HepG2 (cell line): ENCODE data around the gene JMJD1C. TPM values are rescaled to one million over a fixed set of nuclear protein-coding genes. Genes with fewer than 3 reads are reported as not detected.

Source experiments
- ATAC-seq: fragments of 200-7000 bp; cut with Tn5 transposase; 3 replicates; pipeline ENCODE4 v1.9.1; 2020; ENCODE audit warnings: mild to moderate bottlenecking, moderate library complexity
- BruUV-seq: library from RNA; stranded (reverse); fragments of 400-500 nt; replicated peaks from 2 replicates; lab custom pipeline; 2021; lab: Mats Ljungman, UMichigan
- CTCF ChIA-PET: fragments of 300-600 bp; formaldehyde crosslinking; extraction: SDS; loops from one replicate; lab custom pipeline; 2021; ENCODE audit warnings: low total read pairs, inconsistent platforms, low intra/inter-chr PET ratio; lab: Yijun Ruan, JAX
- POLR2A ChIA-PET: fragments of 350-600 bp; sonication (Branson Sonifier 250); formaldehyde crosslinking; loops from one replicate; lab custom pipeline; 2020; ENCODE audit warnings: antibody characterized with exemption, inconsistent platforms; lab: Yijun Ruan, JAX
- DNase-seq: peaks from one replicate; pipeline ENCODE4 v3.0.0-alpha.2; 2015; ENCODE audit warnings: low spot score
- FAIRE-seq: peaks from 3 replicates; lab custom pipeline; 2011; peaks lifted over from hg19 to GRCh38; lab: Jason Lieb, UNC
- H2AFZ ChIP-seq: one replicate; pipeline ENCODE4 v1.6.1; 2011; ENCODE audit warnings: low read length, inconsistent platforms
- H3K27ac ChIP-seq: fragments of 300-600 bp; 3 replicates; pipeline ENCODE4 v1.8.0; 2011; ENCODE audit warnings: mixed run types, mild to moderate bottlenecking, mixed read lengths, low read length, inconsistent platforms; ENCODE audit not compliant: insufficient read depth; ENCODE audit errors: extremely low read length
- H3K27me3 ChIP-seq, 2 experiments: fragments of 200-600 bp in 1 of 2; 2 replicates in 1 of 2; 3 replicates in 1 of 2; pipeline versions ENCODE4 v1.6.0 to v1.8.0; 2011; ENCODE audit warnings: low read length in 2 of 2, mild to moderate bottlenecking in 2 of 2, moderate library complexity in 2 of 2, inconsistent platforms in 1 of 2; ENCODE audit not compliant: insufficient read depth in 2 of 2, control insufficient read depth in 1 of 2
- H3K36me3 ChIP-seq, 2 experiments: fragments of 200-600 bp in 1 of 2; replicated peaks in 1 of 2; 2 replicates in 1 of 2; 3 replicates in 1 of 2; pipeline versions ENCODE4 v1.5.1 to v1.8.0; 2011; ENCODE audit warnings: low read length in 2 of 2, inconsistent platforms in 1 of 2; ENCODE audit not compliant: insufficient read depth in 2 of 2, control insufficient read depth in 1 of 2
- H3K4me1 ChIP-seq: 2 replicates; pipeline ENCODE4 v1.5.1; 2012; ENCODE audit warnings: low read length, inconsistent platforms; ENCODE audit not compliant: insufficient read depth
- H3K4me2 ChIP-seq: 2 replicates; pipeline ENCODE4 v1.6.0; 2011; ENCODE audit warnings: low read depth, low read length, inconsistent platforms
- H3K4me3 ChIP-seq, 3 experiments: fragments of 200-600 bp in 1 of 3; sonication (generic), shearing (Covaris generic) in 1 of 3; replicated peaks in 1 of 3; 2 replicates each; pipeline ENCODE4 v1.5.1; 2011 to 2016; ENCODE audit warnings: low read length in 3 of 3, inconsistent platforms in 2 of 3, low read depth in 2 of 3, mild to moderate bottlenecking in 2 of 3, control low read depth in 1 of 3, mixed read lengths in 1 of 3; ENCODE audit not compliant: insufficient read depth in 1 of 3
- H3K79me2 ChIP-seq: one replicate; pipeline ENCODE4 v1.6.1; 2011; ENCODE audit warnings: low read length, inconsistent platforms; ENCODE audit not compliant: insufficient read depth
- H3K9ac ChIP-seq: 2 replicates; pipeline ENCODE4 v1.6.0; 2011; ENCODE audit warnings: mild to moderate bottlenecking, low read depth, low read length, inconsistent platforms; ENCODE audit not compliant: insufficient read depth
- H3K9me3 ChIP-seq: 2 replicates; pipeline ENCODE4 v1.5.1; 2012; ENCODE audit warnings: mild to moderate bottlenecking, low read length
- H4K20me1 ChIP-seq: 2 replicates; pipeline ENCODE4 v1.6.0; 2011; ENCODE audit warnings: inconsistent platforms, mild to moderate bottlenecking, low read length, moderate library complexity; ENCODE audit not compliant: insufficient read depth
- CCAR2 ChIP-seq: fragments of 200-400 bp; formaldehyde crosslinking; optimal IDR thresholded peaks from 2 replicates; pipeline ENCODE3; 2018; ENCODE audit warnings: low read depth, mild to moderate bottlenecking, low read length, moderate library complexity
- EZH2 ChIP-seq: conservative IDR thresholded peaks from 2 replicates; pipeline ENCODE4 v1.6.1; 2012; ENCODE audit warnings: mild to moderate bottlenecking, low read depth, low read length, moderate library complexity
- NR2F1 ChIP-seq, 2 experiments: fragments of 450-650 bp in 1 of 2; formaldehyde crosslinking in 1 of 2; IDR thresholded peaks; 2 replicates each; pipeline versions ENCODE4 v1.5.0 to v1.6.1; 2016 to 2020; ENCODE audit warnings: mild to moderate bottlenecking in 1 of 2, missing compliant biosample characterization in 1 of 2, missing genetic modification reagents in 1 of 2, moderate library complexity in 1 of 2
- PAWR ChIP-seq: sonication (generic); formaldehyde crosslinking; IDR thresholded peaks from 2 replicates; pipeline ENCODE4 v1.4.0; 2020; ENCODE audit warnings: missing genetic modification reagents, mild to moderate bottlenecking, borderline replicate concordance
- TEAD3 ChIP-seq: optimal IDR thresholded peaks from 2 replicates; pipeline ENCODE3; 2016; ENCODE audit warnings: borderline replicate concordance
- ZBTB42 ChIP-seq: sonication (generic); formaldehyde crosslinking; IDR thresholded peaks from 2 replicates; pipeline ENCODE4 v1.5.0; 2020; ENCODE audit warnings: mild to moderate bottlenecking, missing genetic modification reagents
- ZNF317 ChIP-seq: sonication (generic); formaldehyde crosslinking; IDR thresholded peaks from 2 replicates; pipeline ENCODE4 v1.5.0; 2020; ENCODE audit warnings: mild to moderate bottlenecking, missing genetic modification reagents
- ZNF333 ChIP-seq: sonication (generic); formaldehyde crosslinking; IDR thresholded peaks from 2 replicates; pipeline ENCODE4 v1.4.0; 2020; ENCODE audit warnings: mild to moderate bottlenecking, missing genetic modification reagents, borderline replicate concordance
- ZNF605 ChIP-seq: sonication (generic); formaldehyde crosslinking; IDR thresholded peaks from 2 replicates; pipeline ENCODE4 v1.8.0; 2022; ENCODE audit warnings: mild to moderate bottlenecking, missing genetic modification reagents
- WGBS: methylation state at CpG from one replicate; pipeline ENCODE4 v1.1.6; 2017; ENCODE audit warnings: low lambda C conversion rate; 5-methylcytosine and 5-hydroxymethylcytosine counted together
- in situ Hi-C: cut with HindIII; loops from 2 replicates; pipeline ENCODE4 v1.10.0; 2017; ENCODE audit warnings: low pct_unique_long_range_greater_than_20kb; ENCODE audit not compliant: extremely low pct_ligation_motif_present
- intact Hi-C: fragments of 100-400 bp; cut with micrococcal nuclease; formaldehyde crosslinking; loops from one replicate; pipeline ENCODE4 v1.10.0; 2022; ENCODE audit not compliant: unreplicated experiment
- polyA plus RNA-seq, 8 experiments: library from polyadenylated mRNA; depleted of rRNA in 3 of 8; stranded (reverse) in 7 of 8; unstranded in 1 of 8; fragments of >200 nt; fragmentation: Illumina TruSeq in 4 of 8; extraction: Trizol in 4 of 8; gene quantifications; 2 replicates each; pipeline versions ENCODE4 v1.2.1 to v1.2.3, GENCODE V29; 2011 to 2016; ENCODE audit warnings: low read depth in 4 of 8, missing spikeins in 1 of 8, mixed read lengths in 1 of 8; ENCODE audit not compliant: insufficient read depth in 1 of 8
- total RNA-seq, 5 experiments: library from RNA; depleted of rRNA; stranded (reverse); fragments of >200 nt; fragmentation: Illumina TruSeq; extraction: Trizol; gene quantifications; 2 replicates each; pipeline ENCODE4 v1.2.3, GENCODE V29; 2016; ENCODE audit warnings: low read depth in 1 of 5
- TF ChIP-seq, protein P1 (sequence below): sonication (generic); formaldehyde crosslinking; IDR thresholded peaks from 2 replicates; pipeline ENCODE4 v1.4.0; 2020; ENCODE audit warnings: mild to moderate bottlenecking, missing genetic modification reagents
- TF ChIP-seq, protein P2 (sequence below): sonication (generic); formaldehyde crosslinking; IDR thresholded peaks from 2 replicates; pipeline ENCODE4 v1.4.0; 2020; ENCODE audit warnings: mild to moderate bottlenecking, missing genetic modification reagents, borderline replicate concordance

Gene JMJD1C
- total and polyA plus RNA-seq, 2 of the 13 experiments (the other 11 are each of a cell fraction or from before 2014, with no cell fraction given) = 42.3 to 42.7 TPM

DNA sequence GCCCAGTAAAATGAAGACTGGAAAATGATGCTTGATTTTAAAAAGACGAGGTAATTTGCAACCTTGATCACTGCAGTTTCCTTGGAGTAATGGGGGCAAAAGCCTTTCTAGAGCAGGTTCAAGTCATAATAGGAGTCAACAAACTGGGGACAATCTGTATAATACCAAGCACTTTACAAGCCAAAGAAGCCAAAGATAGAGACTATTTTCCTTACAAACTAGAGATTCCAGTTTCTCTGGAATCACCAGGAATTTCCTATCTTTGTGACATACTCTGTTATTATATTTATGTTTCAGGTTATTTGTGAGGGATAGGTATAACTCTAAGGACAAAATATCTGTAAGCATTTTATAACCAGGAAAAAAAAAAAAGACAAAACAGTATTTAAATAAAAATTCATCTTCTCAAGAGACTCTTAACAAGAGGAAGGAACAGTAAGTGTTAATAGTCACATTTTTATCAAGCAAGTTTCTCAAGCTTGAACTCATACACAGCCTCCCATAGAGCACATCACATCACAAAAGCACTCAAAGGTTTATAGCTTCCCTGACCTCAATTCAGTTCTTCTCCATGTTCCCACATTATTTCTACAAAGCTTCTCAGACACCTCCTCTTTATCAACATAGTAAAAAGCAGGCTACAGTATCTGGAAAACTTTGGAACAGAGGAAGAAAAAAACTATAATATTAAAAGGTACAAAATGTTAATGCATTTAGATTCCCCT lies 18.9 kb downstream of the JMJD1C start:
- H4K20me1 ChIP-seq = 0 out of 2 replicates have a peak, but pooled peaks cover 5% of the 10 kb centered on the region
- ATAC-seq (no peak), DNase-seq (no peak)
- no peaks in the 10 kb centered on the region for H3K9me3 ChIP-seq
- peaks cover 3% of the 10 kb centered on the region; the same call in 1 of the 2 replicates for H3K4me1 ChIP-seq
- no peak overlapping the region for H2AFZ ChIP-seq
- TF ChIP-seq NR2F1 (CRISPR knock-in tag; IDR thresholded peaks at IDR 0.05) (no peak), ZNF333 (CRISPR knock-in tag) (no peak), ZBTB42 (CRISPR knock-in tag) (no peak), ZNF317 (CRISPR knock-in tag) (no peak), ZNF605 (CRISPR knock-in tag) (no peak), TEAD3 (CRISPR knock-in tag) (no peak), CCAR2 (no peak), EZH2 (no peak), PAWR (CRISPR knock-in tag) (no peak)
- TF ChIP-seq, protein P1, sequence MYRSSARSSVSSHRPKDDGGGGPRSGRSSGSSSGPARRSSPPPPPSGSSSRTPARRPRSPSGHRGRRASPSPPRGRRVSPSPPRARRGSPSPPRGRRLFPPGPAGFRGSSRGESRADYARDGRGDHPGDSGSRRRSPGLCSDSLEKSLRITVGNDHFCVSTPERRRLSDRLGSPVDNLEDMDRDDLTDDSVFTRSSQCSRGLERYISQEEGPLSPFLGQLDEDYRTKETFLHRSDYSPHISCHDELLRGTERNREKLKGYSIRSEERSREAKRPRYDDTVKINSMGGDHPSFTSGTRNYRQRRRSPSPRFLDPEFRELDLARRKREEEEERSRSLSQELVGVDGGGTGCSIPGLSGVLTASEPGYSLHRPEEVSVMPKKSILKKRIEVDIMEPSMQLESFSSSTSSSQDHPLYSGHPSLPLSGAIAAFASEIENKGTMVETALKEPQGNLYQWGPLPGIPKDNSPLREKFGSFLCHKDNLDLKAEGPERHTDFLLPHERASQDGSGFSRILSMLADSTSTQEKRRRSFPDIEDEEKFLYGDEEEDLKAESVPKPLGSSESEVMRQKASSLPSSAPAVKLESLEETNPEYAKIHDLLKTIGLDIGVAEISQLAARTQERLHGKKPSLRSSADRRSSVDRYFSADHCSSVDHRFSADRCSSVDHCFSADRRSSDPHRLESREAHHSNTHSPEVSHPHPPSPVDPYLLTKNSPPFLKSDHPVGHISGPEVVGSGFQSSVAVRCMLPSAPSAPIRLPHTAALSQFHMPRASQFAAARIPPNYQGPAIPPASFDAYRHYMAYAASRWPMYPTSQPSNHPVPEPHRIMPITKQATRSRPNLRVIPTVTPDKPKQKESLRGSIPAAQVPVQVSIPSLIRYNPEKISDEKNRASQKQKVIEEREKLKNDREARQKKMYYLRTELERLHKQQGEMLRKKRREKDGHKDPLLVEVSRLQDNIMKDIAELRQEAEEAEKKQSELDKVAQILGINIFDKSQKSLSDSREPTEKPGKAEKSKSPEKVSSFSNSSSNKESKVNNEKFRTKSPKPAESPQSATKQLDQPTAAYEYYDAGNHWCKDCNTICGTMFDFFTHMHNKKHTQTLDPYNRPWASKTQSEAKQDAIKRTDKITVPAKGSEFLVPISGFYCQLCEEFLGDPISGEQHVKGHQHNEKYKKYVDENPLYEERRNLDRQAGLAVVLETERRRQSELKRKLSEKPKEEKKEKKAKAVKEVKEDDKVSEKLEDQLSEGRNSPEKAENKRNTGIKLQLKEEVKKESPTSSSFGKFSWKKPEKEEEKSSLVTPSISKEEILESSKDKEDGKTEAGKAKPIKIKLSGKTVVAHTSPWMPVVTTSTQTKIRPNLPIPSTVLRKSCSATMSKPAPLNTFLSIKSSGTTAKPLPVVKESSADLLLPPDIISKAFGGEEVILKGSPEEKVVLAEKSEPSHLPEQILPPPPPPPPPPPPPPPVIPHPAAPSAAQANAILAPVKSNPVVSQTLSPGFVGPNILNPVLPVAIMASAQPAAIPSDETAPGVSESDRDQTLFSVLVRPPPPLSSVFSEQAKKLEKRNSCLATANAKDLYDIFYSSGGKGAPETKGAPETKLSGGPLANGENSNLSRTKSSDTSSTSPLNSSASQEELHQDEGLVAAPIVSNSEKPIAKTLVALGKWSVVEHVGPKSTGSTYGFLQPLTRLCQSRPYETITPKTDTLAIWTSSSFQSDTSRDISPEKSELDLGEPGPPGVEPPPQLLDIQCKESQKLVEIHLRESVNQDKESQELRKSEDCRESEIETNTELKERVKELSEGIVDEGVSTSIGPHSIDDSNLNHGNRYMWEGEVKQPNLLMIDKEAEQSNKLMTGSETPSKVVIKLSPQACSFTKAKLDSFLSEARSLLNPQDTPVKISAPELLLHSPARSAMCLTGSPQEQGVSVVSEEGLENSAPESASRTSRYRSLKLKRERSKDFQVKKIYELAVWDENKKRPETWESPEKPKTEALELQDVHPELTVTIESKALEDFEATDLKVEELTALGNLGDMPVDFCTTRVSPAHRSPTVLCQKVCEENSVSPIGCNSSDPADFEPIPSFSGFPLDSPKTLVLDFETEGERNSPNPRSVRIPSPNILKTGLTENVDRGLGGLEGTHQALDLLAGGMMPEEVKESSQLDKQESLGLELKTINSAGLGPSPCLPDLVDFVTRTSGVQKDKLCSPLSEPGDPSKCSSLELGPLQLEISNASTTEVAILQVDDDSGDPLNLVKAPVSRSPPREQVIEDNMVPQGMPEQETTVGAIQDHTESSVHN (CRISPR knock-in tag) = no peak
- TF ChIP-seq, protein P2, sequence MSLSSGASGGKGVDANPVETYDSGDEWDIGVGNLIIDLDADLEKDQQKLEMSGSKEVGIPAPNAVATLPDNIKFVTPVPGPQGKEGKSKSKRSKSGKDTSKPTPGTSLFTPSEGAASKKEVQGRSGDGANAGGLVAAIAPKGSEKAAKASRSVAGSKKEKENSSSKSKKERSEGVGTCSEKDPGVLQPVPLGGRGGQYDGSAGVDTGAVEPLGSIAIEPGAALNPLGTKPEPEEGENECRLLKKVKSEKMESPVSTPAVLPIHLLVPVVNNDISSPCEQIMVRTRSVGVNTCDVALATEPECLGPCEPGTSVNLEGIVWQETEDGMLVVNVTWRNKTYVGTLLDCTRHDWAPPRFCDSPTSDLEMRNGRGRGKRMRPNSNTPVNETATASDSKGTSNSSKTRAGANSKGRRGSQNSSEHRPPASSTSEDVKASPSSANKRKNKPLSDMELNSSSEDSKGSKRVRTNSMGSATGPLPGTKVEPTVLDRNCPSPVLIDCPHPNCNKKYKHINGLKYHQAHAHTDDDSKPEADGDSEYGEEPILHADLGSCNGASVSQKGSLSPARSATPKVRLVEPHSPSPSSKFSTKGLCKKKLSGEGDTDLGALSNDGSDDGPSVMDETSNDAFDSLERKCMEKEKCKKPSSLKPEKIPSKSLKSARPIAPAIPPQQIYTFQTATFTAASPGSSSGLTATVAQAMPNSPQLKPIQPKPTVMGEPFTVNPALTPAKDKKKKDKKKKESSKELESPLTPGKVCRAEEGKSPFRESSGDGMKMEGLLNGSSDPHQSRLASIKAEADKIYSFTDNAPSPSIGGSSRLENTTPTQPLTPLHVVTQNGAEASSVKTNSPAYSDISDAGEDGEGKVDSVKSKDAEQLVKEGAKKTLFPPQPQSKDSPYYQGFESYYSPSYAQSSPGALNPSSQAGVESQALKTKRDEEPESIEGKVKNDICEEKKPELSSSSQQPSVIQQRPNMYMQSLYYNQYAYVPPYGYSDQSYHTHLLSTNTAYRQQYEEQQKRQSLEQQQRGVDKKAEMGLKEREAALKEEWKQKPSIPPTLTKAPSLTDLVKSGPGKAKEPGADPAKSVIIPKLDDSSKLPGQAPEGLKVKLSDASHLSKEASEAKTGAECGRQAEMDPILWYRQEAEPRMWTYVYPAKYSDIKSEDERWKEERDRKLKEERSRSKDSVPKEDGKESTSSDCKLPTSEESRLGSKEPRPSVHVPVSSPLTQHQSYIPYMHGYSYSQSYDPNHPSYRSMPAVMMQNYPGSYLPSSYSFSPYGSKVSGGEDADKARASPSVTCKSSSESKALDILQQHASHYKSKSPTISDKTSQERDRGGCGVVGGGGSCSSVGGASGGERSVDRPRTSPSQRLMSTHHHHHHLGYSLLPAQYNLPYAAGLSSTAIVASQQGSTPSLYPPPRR (CRISPR knock-in tag) = no peak
- TF ChIP-seq, all 625 proteins: peak for 0
- ChIA-PET POLR2A (no interaction called here), CTCF (no interaction called here)
- peaks cover 86% of the 10 kb centered on the region for H3K79me2 ChIP-seq
- no peak overlapping the region for H3K9ac ChIP-seq
- 100% methylated on average over 1 of the region's 1 CpG for WGBS
- FAIRE-seq = no peak
- peaks cover 0 to 1% of the 10 kb centered on the region in 2 experiments; a peak in 1 of 5 replicates for H3K36me3 ChIP-seq
- BruUV-seq = no TSS peak
- no peak overlapping the region for H3K4me3 ChIP-seq
- in situ Hi-C loops (no loop called here), intact Hi-C loops (no loop called here)
- no peak overlapping the region for H3K27ac ChIP-seq
- no peaks in the 10 kb centered on the region for H3K27me3 ChIP-seq
- H3K4me2 ChIP-seq = no peak overlapping the region
